HL-60/S4 (cell line): ENCODE measurements around the gene TNFSF11.

Experiments used
- in situ Hi-C: fragments of 300-500 bp; cut with MboI; formaldehyde crosslinking; loops from 2 replicates; pipeline ENCODE4 v1.14.3; 2022; ENCODE audit warnings: low sequenced_read_pairs

Gene TNFSF11

DNA sequence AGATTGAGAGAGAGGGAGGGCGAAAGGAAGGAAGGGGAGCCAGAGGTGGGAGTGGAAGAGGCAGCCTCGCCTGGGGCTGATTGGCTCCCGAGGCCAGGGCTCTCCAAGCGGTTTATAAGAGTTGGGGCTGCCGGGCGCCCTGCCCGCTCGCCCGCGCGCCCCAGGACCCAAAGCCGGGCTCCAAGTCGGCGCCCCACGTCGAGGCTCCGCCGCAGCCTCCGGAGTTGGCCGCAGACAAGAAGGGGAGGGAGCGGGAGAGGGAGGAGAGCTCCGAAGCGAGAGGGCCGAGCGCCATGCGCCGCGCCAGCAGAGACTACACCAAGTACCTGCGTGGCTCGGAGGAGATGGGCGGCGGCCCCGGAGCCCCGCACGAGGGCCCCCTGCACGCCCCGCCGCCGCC is at the start of gene TNFSF11:
TSS of gene TNFSF11 (plus strand) at position 142 of the 400 bp plus-strand sequence. CDS start at position 294, 152 bp downstream.
- in situ Hi-C loops: no loop called here

DNA sequence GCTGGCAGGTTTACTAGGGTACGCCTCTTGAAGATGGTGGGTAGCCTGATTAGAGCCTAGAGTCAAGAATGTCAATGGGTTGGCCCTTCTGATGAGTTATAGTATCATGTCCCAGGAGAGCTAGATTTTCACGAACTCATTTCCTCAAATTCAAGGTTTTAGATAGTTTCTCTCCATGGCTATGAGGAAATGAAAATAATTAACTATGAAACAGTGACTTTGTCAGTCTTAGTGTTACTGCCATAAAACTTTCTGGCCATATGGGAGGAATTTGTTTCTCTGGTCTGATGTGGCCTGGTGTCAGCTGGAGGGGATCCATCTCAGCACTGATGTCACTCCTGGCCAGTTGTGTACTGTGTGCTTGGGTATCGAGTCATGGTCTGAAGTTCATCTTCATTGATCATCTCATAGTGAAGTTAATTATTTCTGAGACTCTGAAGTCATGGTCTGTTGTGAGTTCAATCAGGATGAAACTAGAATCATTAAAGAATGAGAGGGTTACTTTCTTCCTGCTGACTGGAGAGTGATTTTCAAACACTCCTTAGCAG is 49.4 kb upstream of the TNFSF11 start:
- in situ Hi-C loops: no loop called here

DNA sequence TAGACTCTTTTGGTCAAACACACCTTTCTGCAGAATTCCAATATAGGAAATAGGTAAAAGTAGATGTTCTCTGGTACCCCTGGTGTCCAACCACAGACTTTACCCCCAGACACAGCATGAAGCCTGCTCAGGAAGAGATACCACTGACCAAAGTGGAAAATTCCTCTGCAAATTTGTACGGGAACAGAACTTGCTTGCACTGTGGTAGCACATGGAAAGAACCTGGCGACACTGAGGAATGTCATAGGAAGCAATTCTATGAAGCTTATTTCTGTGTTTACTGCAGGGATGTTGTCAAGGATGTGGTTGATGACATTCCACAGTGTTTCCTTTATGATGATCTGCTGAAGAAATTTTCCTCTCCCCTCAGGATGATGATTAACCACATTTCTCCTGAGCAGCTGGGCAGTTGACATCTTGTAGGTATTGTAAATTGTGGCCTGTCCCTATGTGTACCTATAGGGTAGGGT is 48.9 kb upstream of the TNFSF11 start:
- in situ Hi-C loops: no loop called here

DNA sequence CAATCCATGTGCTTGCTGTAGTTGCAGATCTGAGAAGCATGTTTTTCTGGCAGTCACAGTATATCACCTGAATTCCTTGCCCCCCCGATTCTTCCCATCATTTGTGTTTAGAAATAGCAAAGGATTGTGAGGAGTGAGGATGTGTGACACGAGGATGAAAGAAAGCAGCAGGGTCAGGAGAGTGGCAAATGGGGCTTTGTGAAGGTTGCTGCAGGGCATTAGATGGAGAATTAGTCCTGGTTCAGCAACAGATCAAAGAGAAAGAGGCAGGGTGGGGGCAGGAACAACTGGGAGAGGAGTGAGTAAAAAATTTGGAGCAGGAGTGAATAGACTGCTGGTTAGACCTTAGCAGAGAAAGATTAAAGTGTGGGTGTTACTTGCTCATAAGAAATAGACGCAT is 47.7 kb upstream of the TNFSF11 start:
- in situ Hi-C loops: no loop called here

GRCh38 chr13:42526804-42527203 is 47.1 kb upstream of the TNFSF11 start:
- in situ Hi-C loops: no loop called here

DNA sequence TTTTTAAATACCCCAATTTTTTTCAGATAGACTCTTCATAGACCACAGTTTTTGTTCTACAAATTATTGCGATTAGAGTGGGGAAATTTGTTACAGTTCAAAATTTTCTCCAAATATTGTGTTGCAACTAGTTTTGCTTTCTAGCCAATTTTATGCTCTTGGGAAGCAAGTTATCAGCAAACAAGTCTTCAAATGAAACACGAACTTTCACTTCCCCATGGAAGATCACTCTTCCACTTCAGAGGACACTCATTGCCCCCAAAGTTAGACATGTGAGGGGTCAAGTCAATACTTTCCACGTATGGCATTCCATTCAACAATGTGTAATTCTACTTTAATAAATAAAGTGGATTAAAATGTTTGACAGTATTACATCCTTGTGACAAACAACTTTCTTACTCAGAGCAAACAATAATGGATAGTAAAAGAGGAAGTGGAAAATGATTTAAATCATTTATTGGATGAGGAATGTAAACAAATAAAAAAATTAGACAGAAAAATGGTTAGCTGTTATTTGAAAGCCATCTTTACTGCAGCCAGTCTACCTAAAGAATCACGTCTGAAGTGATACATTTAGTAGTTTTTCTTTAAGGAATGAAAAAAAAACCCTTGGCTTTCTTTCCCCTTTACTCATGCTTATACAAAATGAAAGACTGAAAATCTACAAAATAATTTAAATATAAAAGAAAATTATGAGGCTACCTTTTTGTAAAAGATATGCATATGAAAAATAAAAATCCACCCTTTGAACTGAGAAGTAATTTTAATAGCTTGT is 41.2 kb upstream of the TNFSF11 start:
- in situ Hi-C loops: no loop called here

- in situ Hi-C loops: no loop called here
Measured at GRCh38 chr13:42533336-42533591, 40.7 kb upstream of the TNFSF11 start.

GRCh38 chr13:42534785-42535184 is 39.2 kb upstream of the TNFSF11 start:
- in situ Hi-C loops: no loop called here

DNA sequence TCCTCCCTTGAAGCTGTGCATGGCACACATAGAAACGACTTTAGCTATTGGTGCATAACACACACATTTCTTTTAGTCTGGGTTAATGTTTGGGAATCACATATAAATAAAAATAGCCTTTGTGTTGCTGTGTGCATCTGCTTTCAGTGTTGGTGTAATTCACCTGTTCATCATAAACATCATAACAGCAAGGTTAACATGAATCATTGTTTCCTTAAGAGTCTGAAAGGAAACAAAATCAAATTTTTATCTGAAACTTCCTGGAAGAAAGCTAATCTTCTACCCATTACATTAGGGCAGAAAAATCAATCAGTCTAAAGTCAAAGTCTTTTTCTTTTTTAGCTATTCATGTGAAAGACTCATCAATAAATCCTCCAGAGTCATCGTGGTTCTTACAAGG is 35.0 kb upstream of the TNFSF11 start:
- in situ Hi-C loops: no loop called here

DNA sequence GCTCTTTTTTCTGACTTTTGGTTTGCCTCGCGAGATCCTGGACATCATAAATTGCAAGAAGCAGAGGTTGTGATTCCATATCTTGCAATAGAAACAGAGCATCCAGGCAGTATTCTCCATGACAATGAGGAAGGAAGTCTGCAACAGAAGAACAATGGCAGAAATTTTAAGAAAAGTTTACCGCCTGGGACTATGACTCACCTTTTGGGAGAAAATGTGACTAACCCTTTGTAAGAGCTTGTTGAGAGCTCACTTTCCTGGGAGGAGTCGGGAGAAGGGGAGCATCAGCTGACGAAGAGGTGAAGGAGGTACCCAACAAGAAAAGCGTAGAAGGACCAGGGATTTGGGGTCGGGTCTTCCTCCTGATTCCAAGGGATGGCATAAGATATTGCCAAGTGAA is 34.3 kb upstream of the TNFSF11 start:
- in situ Hi-C loops: no loop called here

GRCh38 chr13:42543215-42543797 is 30.6 kb upstream of the TNFSF11 start:
- in situ Hi-C loops: no loop called here

GRCh38 chr13:42544246-42544926 is 29.6 kb upstream of the TNFSF11 start:
- in situ Hi-C loops: no loop called here

DNA sequence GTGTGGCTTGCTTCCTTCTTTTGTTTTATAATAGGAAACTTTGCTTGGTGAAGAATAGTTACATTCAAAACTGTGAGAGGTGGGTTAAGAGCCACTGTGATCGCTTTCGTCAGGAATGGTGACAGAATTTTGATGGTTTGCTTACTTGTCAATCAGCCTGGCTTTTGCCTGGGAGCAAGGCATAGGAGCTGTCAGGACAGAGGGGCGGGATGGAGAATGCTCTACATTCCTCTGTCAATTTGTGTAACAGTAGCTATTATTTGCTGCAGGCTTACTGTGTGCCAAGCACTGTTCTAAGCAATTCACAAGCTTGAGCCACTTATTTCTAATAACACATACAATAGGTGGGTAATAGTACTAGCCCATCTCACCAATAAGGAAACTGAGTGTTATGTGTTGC is 28.1 kb upstream of the TNFSF11 start:
- in situ Hi-C loops: no loop called here

GRCh38 chr13:42547612-42548011 is 26.3 kb upstream of the TNFSF11 start:
- in situ Hi-C loops: no loop called here

DNA sequence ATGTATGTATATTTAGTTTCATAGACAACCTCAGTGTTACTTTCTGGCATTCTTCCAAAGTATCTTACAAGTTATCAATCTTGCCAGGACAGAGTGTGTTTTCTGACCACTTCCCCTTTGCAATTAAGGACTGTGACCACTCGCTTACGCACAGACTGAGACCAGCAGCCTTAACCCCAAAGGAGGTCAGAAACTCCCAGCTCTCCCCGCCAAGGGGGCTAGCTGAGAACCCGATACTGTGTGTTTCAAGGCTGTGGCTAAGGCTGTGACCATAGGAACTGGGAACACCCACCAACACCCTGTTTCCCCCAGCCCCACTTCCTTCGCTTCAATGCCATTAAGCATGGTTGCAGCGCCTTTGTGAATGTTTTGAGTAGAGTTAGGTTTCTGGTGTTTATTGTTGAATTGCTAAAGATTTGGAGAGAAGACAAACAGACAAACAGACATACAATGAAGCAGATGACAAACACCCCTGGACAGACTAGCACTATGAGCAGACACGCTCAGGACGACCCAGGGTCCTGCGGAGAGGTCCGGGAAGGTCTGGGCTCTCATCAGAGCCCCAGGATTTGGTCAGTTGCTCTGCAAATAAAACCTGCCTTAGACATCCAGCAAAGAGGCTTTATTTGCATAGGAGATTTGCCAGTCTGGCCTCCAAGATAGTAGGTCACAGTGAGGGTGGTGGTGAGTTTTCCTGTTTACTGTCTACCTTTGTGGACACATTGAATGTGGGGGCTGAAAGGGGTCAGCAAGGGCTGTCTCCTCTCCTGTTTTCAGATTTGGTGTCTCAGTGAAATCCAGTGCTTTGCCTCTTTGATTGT is 25.0 kb upstream of the TNFSF11 start:
- in situ Hi-C loops: no loop called here

- in situ Hi-C loops: no loop called here
Measured at GRCh38 chr13:42549552-42549936, 24.4 kb upstream of the TNFSF11 start.

DNA sequence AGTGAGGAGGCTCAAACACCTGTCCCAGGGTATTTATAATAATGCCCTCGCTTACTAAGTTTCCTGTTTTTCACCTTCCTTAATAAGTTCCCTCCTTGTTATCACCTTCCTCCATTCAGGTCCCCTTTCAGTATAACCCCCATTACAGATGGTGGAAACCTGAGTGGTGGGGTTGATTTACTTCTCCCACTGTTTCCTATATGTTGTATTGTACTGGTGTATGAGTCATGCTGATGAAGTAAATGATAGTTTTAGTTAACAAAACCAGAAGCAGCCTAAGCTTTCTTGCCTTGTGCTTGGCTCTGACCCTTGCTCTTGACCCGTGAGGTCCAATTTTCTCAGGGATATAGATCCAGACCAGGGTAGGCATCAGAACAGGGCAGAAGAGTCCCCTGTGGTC is 22.3 kb upstream of the TNFSF11 start:
- in situ Hi-C loops: no loop called here

GRCh38 chr13:42553098-42554046 is 20.6 kb upstream of the TNFSF11 start:
- in situ Hi-C loops: no loop called here

- in situ Hi-C loops: no loop called here
Measured at GRCh38 chr13:42559057-42559456, 14.9 kb upstream of the TNFSF11 start.
